Neuronal stem cell (in vitro differentiated cells): ENCODE data around the gene ACKR1.

Source experiments
- DNase-seq: peaks from one replicate; pipeline ENCODE4 v3.0.0-alpha.2; 2013; ENCODE audit warnings: low spot score
- H2AFZ ChIP-seq: one replicate; pipeline ENCODE4 v1.6.1; 2013; ENCODE audit warnings: mild to moderate bottlenecking, low read length, inconsistent platforms
- H2AK5ac ChIP-seq: 2 replicates; pipeline ENCODE4 v1.6.1; 2013; ENCODE audit warnings: low read depth, mild to moderate bottlenecking, inconsistent platforms, low read length, moderate library complexity, mixed read lengths
- H2BK120ac ChIP-seq: 2 replicates; pipeline ENCODE4 v1.6.1; 2013; ENCODE audit warnings: low read depth, mild to moderate bottlenecking, inconsistent platforms, low read length, moderate library complexity, mixed read lengths
- H2BK12ac ChIP-seq: one replicate; pipeline ENCODE4 v1.6.1; 2013; ENCODE audit warnings: low read length, inconsistent platforms
- H2BK15ac ChIP-seq: 2 replicates; pipeline ENCODE4 v1.6.1; 2013; ENCODE audit warnings: mild to moderate bottlenecking, low read length, inconsistent platforms, mixed read lengths
- H2BK5ac ChIP-seq: one replicate; pipeline ENCODE4 v1.6.1; 2013; ENCODE audit warnings: inconsistent platforms, mild to moderate bottlenecking, low read length, moderate library complexity
- H3K14ac ChIP-seq: one replicate; pipeline ENCODE4 v1.6.1; 2013; ENCODE audit warnings: low read length, inconsistent platforms
- H3K18ac ChIP-seq: 2 replicates; pipeline ENCODE4 v1.6.1; 2013; ENCODE audit warnings: low read length, inconsistent platforms
- H3K23ac ChIP-seq: 2 replicates; pipeline ENCODE4 v1.6.1; 2013; ENCODE audit warnings: low read depth, mild to moderate bottlenecking, mixed read lengths, low read length, inconsistent platforms; ENCODE audit not compliant: poor library complexity
- H3K27ac ChIP-seq: replicated peaks from 3 replicates; pipeline ENCODE4 v1.5.1; 2013; ENCODE audit warnings: low read length, inconsistent platforms
- H3K27me3 ChIP-seq, 3 experiments: 2 replicates each; pipeline ENCODE4 v1.6.1; 2013; ENCODE audit warnings: low read length in 3 of 3, mild to moderate bottlenecking in 2 of 3, inconsistent platforms in 1 of 3, low read depth in 1 of 3, mixed read lengths in 1 of 3, moderate library complexity in 1 of 3; ENCODE audit not compliant: control insufficient read depth in 3 of 3, insufficient read depth in 3 of 3
- H3K36me3 ChIP-seq, 2 donors: replicated peaks in 1 of 2; 2 replicates each; pipeline ENCODE4 v1.6.1; 2013; ENCODE audit warnings: low read length in 2 of 2; ENCODE audit not compliant: control insufficient read depth in 2 of 2, insufficient read depth in 2 of 2
- H3K4ac ChIP-seq: 2 replicates; pipeline ENCODE4 v1.6.1; 2013; ENCODE audit warnings: inconsistent platforms, mild to moderate bottlenecking, low read length, moderate library complexity
- H3K4me1 ChIP-seq, 2 donors: 1 replicate in 1 of 2; 2 replicates in 1 of 2; pipeline ENCODE4 v1.6.1; 2013; ENCODE audit warnings: low read length in 2 of 2, low read depth in 1 of 2; ENCODE audit not compliant: control insufficient read depth in 2 of 2, insufficient read depth in 1 of 2
- H3K4me2 ChIP-seq: one replicate; pipeline ENCODE4 v1.6.1; 2013; ENCODE audit warnings: mild to moderate bottlenecking, low read length, inconsistent platforms; ENCODE audit not compliant: insufficient read depth, poor library complexity, severe bottlenecking
- H3K4me3 ChIP-seq, 2 donors: 2 replicates each; pipeline ENCODE4 v1.5.1; 2013; ENCODE audit warnings: low read length in 2 of 2, mild to moderate bottlenecking in 2 of 2, inconsistent platforms in 1 of 2, moderate library complexity in 1 of 2
- H3K79me1 ChIP-seq: one replicate; pipeline ENCODE4 v1.6.1; 2013; ENCODE audit warnings: low read depth, mild to moderate bottlenecking, inconsistent platforms, low read length, moderate library complexity
- H3K9ac ChIP-seq: one replicate; pipeline ENCODE4 v1.6.1; 2013; ENCODE audit warnings: mild to moderate bottlenecking, low read depth, low read length, inconsistent platforms; ENCODE audit not compliant: poor library complexity
- H3K9me3 ChIP-seq, 2 donors: replicated peaks in 1 of 2; 2 replicates each; pipeline versions ENCODE3 to v1.6.1; 2013; ENCODE audit warnings: low read length in 2 of 2, mild to moderate bottlenecking in 2 of 2, inconsistent platforms in 1 of 2, low read depth in 1 of 2, mixed read lengths in 1 of 2, moderate library complexity in 1 of 2; ENCODE audit not compliant: control insufficient read depth in 2 of 2, insufficient read depth in 1 of 2
- H4K8ac ChIP-seq: one replicate; pipeline ENCODE4 v1.6.1; 2013; ENCODE audit warnings: low read depth, mild to moderate bottlenecking, inconsistent platforms, low read length, moderate library complexity
- H4K91ac ChIP-seq: one replicate; pipeline ENCODE4 v1.6.1; 2013; ENCODE audit warnings: low read length, low read depth, mild to moderate bottlenecking, inconsistent platforms; ENCODE audit not compliant: poor library complexity
- WGBS, 2 donors: extraction: QIAGEN DNeasy Blood & Tissue Kit; methylation state at CpG; one replicate each; pipeline ENCODE4 v1.1.7; 2013; ENCODE audit warnings: missing lambda C conversion rate in 2 of 2, mixed read lengths in 1 of 2; ENCODE audit not compliant: insufficient read length in 2 of 2, insufficient replicate concordance in 1 of 2; ENCODE audit errors: extremely low coverage in 2 of 2; 5-methylcytosine and 5-hydroxymethylcytosine counted together

Gene ACKR1

GRCh38 chr1:159175571-159175970 lies 29.1 kb upstream of the ACKR1 start:
- H2AFZ ChIP-seq, result no peak overlapping the region
- H3K4me2 ChIP-seq, result no peak overlapping the region
- no peak overlapping the region for H3K9ac ChIP-seq
- H2BK15ac ChIP-seq, result no peak overlapping the region
- no peak overlapping the region for H3K4ac ChIP-seq
- no peak overlapping the region for H2BK12ac ChIP-seq
- no peak overlapping the region for H3K23ac ChIP-seq
- no peak overlapping the region for H3K4me3 ChIP-seq
- no peak overlapping the region for H2AK5ac ChIP-seq
- no CpG with 5 or more reads among the region's 2 CpGs for WGBS, 2 donors
- H3K9me3 ChIP-seq, result no peaks in the 10 kb centered on the region
- peaks cover 3% of the 10 kb centered on the region for H3K79me1 ChIP-seq
- no peak overlapping the region for H3K18ac ChIP-seq
- H3K27me3 ChIP-seq, result peaks cover 0 to 10% (median 0%) of the 10 kb centered on the region in 3 experiments
- H2BK120ac ChIP-seq, result no peak overlapping the region
- H2BK5ac ChIP-seq, result no peak overlapping the region
- H4K8ac ChIP-seq, result no peak overlapping the region
- no peaks in the 10 kb centered on the region for H3K36me3 ChIP-seq
- no peak overlapping the region for H3K14ac ChIP-seq
- no peak for DNase-seq
- no peak overlapping the region for H3K27ac ChIP-seq
- H4K91ac ChIP-seq, result no peak overlapping the region
- H3K4me1 ChIP-seq, result peaks cover 8 to 11% of the 10 kb centered on the region in 2 donors

GRCh38 chr1:159177272-159177907 lies 27.3 kb upstream of the ACKR1 start:
- H3K4me3 ChIP-seq, result no peak overlapping the region
- no CpG with 5 or more reads among the region's 3 CpGs for WGBS, 2 donors
- H4K91ac ChIP-seq, result no peak overlapping the region
- H3K79me1 ChIP-seq, result no peaks in the 10 kb centered on the region
- H3K23ac ChIP-seq, result no peak overlapping the region
- H2BK15ac ChIP-seq, result no peak overlapping the region
- no peak overlapping the region for H3K27ac ChIP-seq
- peak; percentile 89 for DNase-seq
- no peak overlapping the region for H3K18ac ChIP-seq
- H3K9me3 ChIP-seq, result no peaks in the 10 kb centered on the region
- peaks cover 3 to 6% of the 10 kb centered on the region in 2 donors for H3K4me1 ChIP-seq
- no peak overlapping the region for H3K14ac ChIP-seq
- H3K9ac ChIP-seq, result no peak overlapping the region
- H2AFZ ChIP-seq, result no peak overlapping the region
- peaks cover 0 to 5% (median 0%) of the 10 kb centered on the region in 3 experiments for H3K27me3 ChIP-seq
- no peak overlapping the region for H2BK12ac ChIP-seq
- H3K4ac ChIP-seq, result no peak overlapping the region
- no peak overlapping the region for H2AK5ac ChIP-seq
- H2BK5ac ChIP-seq, result no peak overlapping the region
- H2BK120ac ChIP-seq, result no peak overlapping the region
- H3K36me3 ChIP-seq, result no peaks in the 10 kb centered on the region
- no peak overlapping the region for H4K8ac ChIP-seq
- no peak overlapping the region for H3K4me2 ChIP-seq

- H3K4me1 ChIP-seq, result peaks cover 0 to 3% of the 10 kb centered on the region in 2 donors
- H3K79me1 ChIP-seq, result no peaks in the 10 kb centered on the region
- no peak overlapping the region for H3K4me3 ChIP-seq
These were observed 24.8 kb upstream of the ACKR1 start for GRCh38 chr1:159179906-159180305.

GRCh38 chr1:159180516-159180915 lies 24.2 kb upstream of the ACKR1 start:
- WGBS, 2 donors, result no CpG with 5 or more reads among the region's 2 CpGs
- H2BK15ac ChIP-seq, result no peak overlapping the region

More at GRCh38 chr1:159179906-159180305, 24.8 kb upstream of the ACKR1 start:
- H3K27me3 ChIP-seq, result no peaks in the 10 kb centered on the region
- H4K91ac ChIP-seq, result no peak overlapping the region
- H2AK5ac ChIP-seq, result no peak overlapping the region
- DNase-seq, result no peak
- H4K8ac ChIP-seq, result no peak overlapping the region
- no peak overlapping the region for H3K14ac ChIP-seq
- no peak overlapping the region for H3K9ac ChIP-seq
- H3K18ac ChIP-seq, result no peak overlapping the region
- no peak overlapping the region for H3K4me2 ChIP-seq
- H2BK5ac ChIP-seq, result no peak overlapping the region
- H3K23ac ChIP-seq, result no peak overlapping the region
- H2BK12ac ChIP-seq, result no peak overlapping the region
- H2BK120ac ChIP-seq, result no peak overlapping the region
- H3K4ac ChIP-seq, result no peak overlapping the region
- H2BK15ac ChIP-seq, result no peak overlapping the region
- H3K27ac ChIP-seq, result no peak overlapping the region
- H2AFZ ChIP-seq, result no peak overlapping the region
- no peaks in the 10 kb centered on the region for H3K9me3 ChIP-seq
- no peaks in the 10 kb centered on the region for H3K36me3 ChIP-seq

More at GRCh38 chr1:159180516-159180915, 24.2 kb upstream of the ACKR1 start:
- Histone ChIP-seq H4K91ac (no peak overlapping the region), H3K27ac (no peak overlapping the region), H3K36me3 (no peaks in the 10 kb centered on the region), H3K4me3 (no peak overlapping the region), H3K14ac (no peak overlapping the region), H3K4me1 (peaks cover 0 to 3% of the 10 kb centered on the region in 2 donors), H3K18ac (no peak overlapping the region), H2AK5ac (no peak overlapping the region), H3K27me3 (no peaks in the 10 kb centered on the region), H3K23ac (no peak overlapping the region), H2BK12ac (no peak overlapping the region), H3K4ac (no peak overlapping the region), H3K4me2 (no peak overlapping the region), H2AFZ (no peak overlapping the region), H2BK5ac (no peak overlapping the region), H2BK120ac (no peak overlapping the region), H3K79me1 (no peaks in the 10 kb centered on the region), H3K9me3 (no peaks in the 10 kb centered on the region), H4K8ac (no peak overlapping the region), H3K9ac (no peak overlapping the region)
- no peak for DNase-seq
